Thyroid gland (tissue), 4 donors: ENCODE data around the gene OXT.

ENCODE experiments used
- POLR2A ChIP-seq, 2 donors: fragments of 450-650 bp; IDR thresholded peaks; one replicate each; pipeline ENCODE4 v1.6.1; 2017; ENCODE audit warnings: antibody characterized with exemption in 2 of 2, mild to moderate bottlenecking in 2 of 2, moderate library complexity in 1 of 2
- TF ChIP-seq, protein P1 (sequence below), 6 experiments: fragments of 200-600 bp in 3 of 6; fragments of 450-650 bp in 3 of 6; sonication (generic) in 3 of 6; IDR thresholded peaks; one replicate each; pipeline ENCODE4 v1.5.1; 2016 to 2019; ENCODE audit warnings: antibody characterized with exemption in 6 of 6, mild to moderate bottlenecking in 2 of 6, inconsistent platforms in 1 of 6, moderate library complexity in 1 of 6

GRCh38 chr20:3084986-3085360 lies 13.6 kb downstream of the OXT start:
- no peak for TF ChIP-seq POLR2A (IDR thresholded peaks at IDR 0.05)
- TF ChIP-seq, protein P1, sequence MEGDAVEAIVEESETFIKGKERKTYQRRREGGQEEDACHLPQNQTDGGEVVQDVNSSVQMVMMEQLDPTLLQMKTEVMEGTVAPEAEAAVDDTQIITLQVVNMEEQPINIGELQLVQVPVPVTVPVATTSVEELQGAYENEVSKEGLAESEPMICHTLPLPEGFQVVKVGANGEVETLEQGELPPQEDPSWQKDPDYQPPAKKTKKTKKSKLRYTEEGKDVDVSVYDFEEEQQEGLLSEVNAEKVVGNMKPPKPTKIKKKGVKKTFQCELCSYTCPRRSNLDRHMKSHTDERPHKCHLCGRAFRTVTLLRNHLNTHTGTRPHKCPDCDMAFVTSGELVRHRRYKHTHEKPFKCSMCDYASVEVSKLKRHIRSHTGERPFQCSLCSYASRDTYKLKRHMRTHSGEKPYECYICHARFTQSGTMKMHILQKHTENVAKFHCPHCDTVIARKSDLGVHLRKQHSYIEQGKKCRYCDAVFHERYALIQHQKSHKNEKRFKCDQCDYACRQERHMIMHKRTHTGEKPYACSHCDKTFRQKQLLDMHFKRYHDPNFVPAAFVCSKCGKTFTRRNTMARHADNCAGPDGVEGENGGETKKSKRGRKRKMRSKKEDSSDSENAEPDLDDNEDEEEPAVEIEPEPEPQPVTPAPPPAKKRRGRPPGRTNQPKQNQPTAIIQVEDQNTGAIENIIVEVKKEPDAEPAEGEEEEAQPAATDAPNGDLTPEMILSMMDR (IDR thresholded peaks at IDR 0.05) = no peak
